Cardiac fibroblast (primary cell): ENCODE measurements around the gene FBXL16.
A peak's percentile ranks its signal among the peaks of the same experiment; 100 is the strongest.

Experiments used
- DNase-seq, 2 donors: peaks; one replicate each; pipeline versions ENCODE4 v3.0.0 to v3.0.0-alpha.2; 2010; ENCODE audit warnings: low read depth in 2 of 2
- H3K4me3 ChIP-seq, 2 donors: replicated peaks in 1 of 2; 1 replicate in 1 of 2; 2 replicates in 1 of 2; pipeline ENCODE4 v1.5.1; 2011; ENCODE audit warnings: low read depth in 2 of 2, low read length in 2 of 2, mild to moderate bottlenecking in 2 of 2, moderate library complexity in 1 of 2
- TF ChIP-seq, protein P1 (sequence below): IDR thresholded peaks from one replicate; pipeline ENCODE4 v1.5.1; 2011; ENCODE audit warnings: low read depth, mild to moderate bottlenecking, low read length, inconsistent platforms

FBXL16 gene

DNA sequence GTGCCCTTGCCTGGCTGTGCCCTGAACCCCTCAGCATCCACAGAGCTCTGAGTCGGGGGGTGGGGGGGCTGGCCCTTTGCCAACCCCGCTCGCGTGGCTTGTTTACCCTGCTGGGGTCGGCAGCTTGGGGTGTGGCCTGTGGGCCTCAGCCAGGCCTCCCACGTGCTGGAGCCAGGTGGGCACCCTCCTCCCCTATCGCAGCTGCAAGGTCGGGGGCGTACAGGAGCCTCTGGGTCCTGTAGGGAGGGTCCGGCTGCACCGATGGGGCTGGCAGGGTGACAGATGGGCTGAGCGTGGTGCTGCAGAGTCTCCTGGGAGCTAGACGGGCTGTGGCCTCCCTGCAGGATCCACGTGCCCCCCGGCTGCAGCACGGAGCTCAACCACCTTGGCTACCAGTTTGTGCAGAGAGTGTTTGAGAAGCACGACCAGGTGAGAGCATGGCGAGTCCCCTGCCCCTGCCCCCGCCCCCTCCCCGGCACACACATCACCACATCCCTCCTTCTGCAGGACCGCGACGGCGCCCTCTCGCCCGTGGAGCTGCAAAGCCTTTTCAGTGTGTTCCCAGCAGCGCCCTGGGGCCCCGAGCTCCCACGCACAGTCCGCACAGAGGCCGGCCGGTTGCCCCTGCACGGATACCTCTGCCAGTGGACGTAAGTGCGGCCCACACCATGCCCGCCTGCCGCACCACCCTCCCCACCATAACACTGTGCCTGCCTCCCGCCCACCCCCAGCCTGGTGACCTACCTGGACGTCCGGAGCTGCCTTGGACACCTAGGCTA lies 34.1 kb downstream of the FBXL16 start:
- no peak for DNase-seq
- TF ChIP-seq, protein P1, sequence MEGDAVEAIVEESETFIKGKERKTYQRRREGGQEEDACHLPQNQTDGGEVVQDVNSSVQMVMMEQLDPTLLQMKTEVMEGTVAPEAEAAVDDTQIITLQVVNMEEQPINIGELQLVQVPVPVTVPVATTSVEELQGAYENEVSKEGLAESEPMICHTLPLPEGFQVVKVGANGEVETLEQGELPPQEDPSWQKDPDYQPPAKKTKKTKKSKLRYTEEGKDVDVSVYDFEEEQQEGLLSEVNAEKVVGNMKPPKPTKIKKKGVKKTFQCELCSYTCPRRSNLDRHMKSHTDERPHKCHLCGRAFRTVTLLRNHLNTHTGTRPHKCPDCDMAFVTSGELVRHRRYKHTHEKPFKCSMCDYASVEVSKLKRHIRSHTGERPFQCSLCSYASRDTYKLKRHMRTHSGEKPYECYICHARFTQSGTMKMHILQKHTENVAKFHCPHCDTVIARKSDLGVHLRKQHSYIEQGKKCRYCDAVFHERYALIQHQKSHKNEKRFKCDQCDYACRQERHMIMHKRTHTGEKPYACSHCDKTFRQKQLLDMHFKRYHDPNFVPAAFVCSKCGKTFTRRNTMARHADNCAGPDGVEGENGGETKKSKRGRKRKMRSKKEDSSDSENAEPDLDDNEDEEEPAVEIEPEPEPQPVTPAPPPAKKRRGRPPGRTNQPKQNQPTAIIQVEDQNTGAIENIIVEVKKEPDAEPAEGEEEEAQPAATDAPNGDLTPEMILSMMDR = no peak
- H3K4me3 ChIP-seq = no peak overlapping the region

DNA sequence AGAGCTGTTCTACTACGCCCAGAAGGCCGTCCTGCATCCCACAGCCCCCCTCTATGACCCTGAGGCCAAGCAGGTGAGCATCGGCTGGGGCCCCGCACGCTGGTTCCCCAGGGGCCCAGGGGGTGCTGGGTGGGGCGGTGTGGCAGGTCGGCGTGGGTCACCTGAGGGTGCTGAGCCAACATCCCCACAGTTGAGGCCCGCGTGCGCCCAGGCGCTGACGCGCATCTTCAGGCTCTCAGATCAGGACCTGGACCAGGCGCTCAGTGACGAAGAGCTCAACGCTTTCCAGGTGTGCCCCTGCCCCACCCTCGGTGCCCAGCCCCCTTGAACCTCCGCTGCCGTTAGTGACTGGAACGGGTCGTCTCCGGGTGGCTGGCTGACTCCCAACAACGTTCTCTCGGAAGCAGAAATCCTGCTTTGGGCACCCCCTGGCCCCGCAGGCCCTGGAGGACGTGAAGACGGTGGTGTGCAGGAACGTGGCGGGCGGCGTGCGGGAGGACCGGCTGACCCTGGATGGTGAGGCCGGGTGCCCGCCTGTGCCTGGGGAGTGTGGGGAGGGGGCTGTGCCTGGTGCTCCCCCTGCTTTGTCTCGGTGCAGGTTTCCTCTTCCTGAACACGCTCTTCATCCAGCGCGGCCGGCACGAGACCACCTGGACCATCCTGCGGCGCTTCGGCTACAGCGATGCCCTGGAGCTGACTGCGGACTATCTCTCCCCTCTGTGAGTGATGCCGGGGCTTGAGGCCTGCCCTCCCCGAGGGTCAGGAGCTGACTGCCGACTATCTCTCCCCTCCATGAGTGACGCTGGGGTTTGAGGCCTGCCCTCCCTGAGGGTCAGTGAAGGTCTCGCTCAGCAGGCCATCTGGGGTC lies 34.9 kb downstream of the FBXL16 start:
- DNase-seq = no peak
- TF ChIP-seq, protein P1 = no peak
- H3K4me3 ChIP-seq = no peak overlapping the region

- TF ChIP-seq, protein P1 = no peak
- H3K4me3 ChIP-seq = peak overlapping the region in 1 of 2 donors; percentile 3
- DNase-seq = no peak
These were observed 35.9 kb downstream of the FBXL16 start for GRCh38 chr16:669666-670065.

GRCh38 chr16:668519-669171 lies 37.0 kb downstream of the FBXL16 start:
- H3K4me3 ChIP-seq = peak overlapping the region; percentile 78 to 93
- peak; percentile 12 to 15 for DNase-seq
- TF ChIP-seq, protein P1 = no peak

- peak within 1 kb of the TSS; percentile 78 to 93 for H3K4me3 ChIP-seq
- peak; percentile 90 to 94 for DNase-seq
- TF ChIP-seq, protein P1 = peak; percentile 40
These were observed 37.7 kb downstream of the FBXL16 start, which contains the start of gene RHOT2 for GRCh38 chr16:667780-668518. Gene RHOT2 (plus strand): TSS chr16:668132. CDS start chr16:668200, 68 bp downstream.

- no peak for DNase-seq
- TF ChIP-seq, protein P1 = no peak
- H3K4me3 ChIP-seq = no peak overlapping the region
These were observed 38.4 kb downstream of the FBXL16 start for GRCh38 chr16:667113-667779.
